SK-N-SH (cell line): ENCODE results near the gene CTBP2. TPM values are rescaled to one million over a fixed set of nuclear protein-coding genes. Genes with fewer than 3 reads are reported as not detected.

ENCODE experiments used
- CTCF ChIA-PET: fragments of 300-600, 350-600 bp; formaldehyde crosslinking; extraction: SDS; loops from one replicate; lab custom pipeline; 2021; lab: Yijun Ruan, JAX
- POLR2A ChIA-PET: fragments of 350-600 bp; sonication (Branson Sonifier 250); formaldehyde crosslinking; extraction: SDS; loops from one replicate; lab custom pipeline; 2020; ENCODE audit warnings: antibody characterized with exemption, inconsistent platforms; lab: Yijun Ruan, JAX
- DNase-seq: peaks from one replicate; pipeline ENCODE4 v3.0.0; 2012
- H2AFZ ChIP-seq: fragments of 200-600 bp; sonication (generic); 2 replicates; pipeline ENCODE4 v1.8.1; 2016; ENCODE audit warnings: antibody characterized with exemption, mild to moderate bottlenecking, low read depth
- H3F3A ChIP-seq: fragments of 200-600 bp; sonication (generic); replicated peaks from 2 replicates; pipeline ENCODE3; 2016; ENCODE audit warnings: antibody characterized with exemption, mild to moderate bottlenecking; ENCODE audit not compliant: insufficient read depth
- H3K27ac ChIP-seq, 2 experiments: fragments of 200-500 bp in 1 of 2; fragments of 200-600 bp in 1 of 2; sonication (Bioruptor generic) in 1 of 2; sonication (generic), shearing (Covaris generic) in 1 of 2; 2 replicates each; pipeline versions ENCODE4 v1.5.1 to v1.6.1; 2014 to 2016; ENCODE audit warnings: low read depth in 2 of 2, inconsistent platforms in 1 of 2, low read length in 1 of 2, mild to moderate bottlenecking in 1 of 2, mixed read lengths in 1 of 2
- H3K27me3 ChIP-seq: fragments of 200-600 bp; sonication (generic), shearing (Covaris generic); 2 replicates; pipeline ENCODE4 v1.6.1; 2016; ENCODE audit warnings: mixed run types; ENCODE audit not compliant: insufficient read depth
- H3K36me3 ChIP-seq, 2 experiments: fragments of 200-500 bp in 1 of 2; fragments of 200-600 bp in 1 of 2; sonication (Bioruptor generic) in 1 of 2; sonication (generic) in 1 of 2; replicated peaks in 1 of 2; 2 replicates each; pipeline versions ENCODE3 to v1.5.1; 2014 to 2016; ENCODE audit warnings: low read length in 1 of 2, mild to moderate bottlenecking in 1 of 2; ENCODE audit not compliant: insufficient read depth in 2 of 2, control insufficient read depth in 1 of 2
- H3K4me1 ChIP-seq, 2 experiments: fragments of 200-500 bp in 1 of 2; fragments of 200-600 bp in 1 of 2; sonication (Bioruptor generic) in 1 of 2; sonication (generic), shearing (Covaris generic) in 1 of 2; 2 replicates each; pipeline versions ENCODE4 v1.5.1 to v1.6.1; 2014 to 2016; ENCODE audit warnings: low read depth in 1 of 2, low read length in 1 of 2, mixed run types in 1 of 2; ENCODE audit not compliant: insufficient read depth in 2 of 2, control insufficient read depth in 1 of 2
- H3K4me2 ChIP-seq: fragments of 200-600 bp; sonication (generic), shearing (Covaris generic); 2 replicates; pipeline ENCODE4 v1.6.1; 2017; ENCODE audit warnings: mixed run types
- H3K4me3 ChIP-seq, 2 experiments: fragments of 200-500 bp in 1 of 2; fragments of 200-600 bp in 1 of 2; sonication (Bioruptor generic) in 1 of 2; sonication (generic), shearing (Covaris generic) in 1 of 2; 2 replicates each; pipeline versions ENCODE4 v1.5.1 to v1.8.1; 2014 to 2016; ENCODE audit warnings: low read depth in 2 of 2, inconsistent platforms in 1 of 2, low read length in 1 of 2, mild to moderate bottlenecking in 1 of 2, mixed read lengths in 1 of 2, moderate library complexity in 1 of 2
- H3K79me2 ChIP-seq: fragments of 200-600 bp; sonication (generic); 2 replicates; pipeline ENCODE4 v1.8.1; 2017; ENCODE audit warnings: mild to moderate bottlenecking; ENCODE audit not compliant: insufficient read depth
- H3K9ac ChIP-seq: fragments of 200-600 bp; sonication (generic); 2 replicates; pipeline ENCODE4 v1.6.1; 2017; ENCODE audit warnings: mixed run types
- H3K9me2 ChIP-seq: fragments of 200-600 bp; sonication (generic); 2 replicates; pipeline ENCODE4 v1.6.1; 2017; ENCODE audit warnings: mixed run types
- H3K9me3 ChIP-seq: fragments of 200-600 bp; sonication (generic); 2 replicates; pipeline ENCODE4 v1.6.1; 2017; ENCODE audit warnings: mixed run types, mild to moderate bottlenecking, moderate library complexity
- H4K20me1 ChIP-seq: fragments of 200-600 bp; sonication (generic); 2 replicates; pipeline ENCODE4 v1.6.1; 2017; ENCODE audit warnings: mild to moderate bottlenecking, mixed run types; ENCODE audit not compliant: insufficient read depth
- CHD2 ChIP-seq: fragments of 150-350 bp; IDR thresholded peaks from 2 replicates; pipeline ENCODE4 v1.6.1; 2018; ENCODE audit warnings: low read length; ENCODE audit not compliant: partially characterized antibody
- CTCF ChIP-seq: fragments of 200-600 bp; sonication (generic); IDR thresholded peaks from 2 replicates; pipeline ENCODE4 v1.6.1; 2017; ENCODE audit warnings: antibody characterized with exemption, mild to moderate bottlenecking, moderate library complexity
- ELF1 ChIP-seq: IDR thresholded peaks from 2 replicates; pipeline ENCODE4 v1.4.0; 2012
- EP300 ChIP-seq, 2 experiments: IDR thresholded peaks; 2 replicates each; pipeline versions ENCODE4 v1.4.0 to v1.6.1; 2012; ENCODE audit warnings: borderline replicate concordance in 1 of 2, low read depth in 1 of 2, low read length in 1 of 2
- EZH2phosphoT487 ChIP-seq: fragments of 200-600 bp; sonication (generic); IDR thresholded peaks from 2 replicates; pipeline ENCODE4 v1.6.1; 2017; ENCODE audit warnings: low read depth, mixed run types, mild to moderate bottlenecking, antibody characterized with exemption, moderate library complexity, borderline replicate concordance
- JUND ChIP-seq: IDR thresholded peaks from 2 replicates; pipeline ENCODE4 v1.4.0; 2012
- MAX ChIP-seq: IDR thresholded peaks from 2 replicates; pipeline ENCODE4 v1.4.0; 2012; ENCODE audit warnings: low read depth
- MEF2A ChIP-seq: IDR thresholded peaks from 2 replicates; pipeline ENCODE4 v1.4.0; 2012; ENCODE audit warnings: low read depth, borderline replicate concordance
- NFIC ChIP-seq: IDR thresholded peaks from 2 replicates; pipeline ENCODE4 v1.4.0; 2012; ENCODE audit warnings: borderline replicate concordance
- NRF1 ChIP-seq: IDR thresholded peaks from 2 replicates; pipeline ENCODE4 v1.6.1; 2012; ENCODE audit warnings: low read depth, mild to moderate bottlenecking, low read length
- POLR2AphosphoS5 ChIP-seq: IDR thresholded peaks from 2 replicates; pipeline ENCODE4 v1.6.1; 2012; ENCODE audit warnings: low read depth, low read length
- REST ChIP-seq: IDR thresholded peaks from 2 replicates; pipeline ENCODE4 v1.6.1; 2012; ENCODE audit warnings: mild to moderate bottlenecking, low read depth, low read length, moderate library complexity
- USF1 ChIP-seq: IDR thresholded peaks from 2 replicates; pipeline ENCODE4 v1.4.0; 2012; ENCODE audit warnings: low read depth, borderline replicate concordance
- USF2 ChIP-seq: fragments of 150-350 bp; IDR thresholded peaks from 2 replicates; pipeline ENCODE4 v1.6.1; 2017; ENCODE audit warnings: antibody characterized with exemption, low read length, low read depth, borderline replicate concordance
- YY1 ChIP-seq: IDR thresholded peaks from 2 replicates; pipeline ENCODE4 v1.4.0; 2012; ENCODE audit warnings: low read depth, mild to moderate bottlenecking
- WGBS: methylation state at CpG from one replicate; pipeline ENCODE4 v1.1.6; 2017; ENCODE audit warnings: low lambda C conversion rate; 5-methylcytosine and 5-hydroxymethylcytosine counted together
- polyA plus RNA-seq, 3 experiments: library from polyadenylated mRNA; depleted of rRNA; stranded (reverse); fragments of >200 nt; gene quantifications; 2 replicates each; pipeline ENCODE4 v1.2.3, GENCODE V29; 2012

The CTBP2 gene
- polyA plus RNA-seq, 1 of the 3 experiments (the other 2 are of a cell fraction), result 69.7 TPM

- 95% methylated on average over 28 of the region's 35 CpGs for WGBS
- H3K27ac ChIP-seq, result peak overlapping the region in 1 of 2 experiments; percentile 47; a peak in 1 of 4 replicates
- H3K27me3 ChIP-seq, result no peaks in the 10 kb centered on the region
- peaks cover 4% of the 10 kb centered on the region; the same call in 1 of the 2 replicates for H3K79me2 ChIP-seq
- TF ChIP-seq CTCF (no peak), USF2 (no peak), NRF1 (no peak), YY1 (no peak), EP300 (IDR thresholded peaks at IDR 0.05; ENCODE audit: borderline replicate concordance in 1 of 2, low read depth in 1 of 2, low read length in 1 of 2) (no peak), JUND (no peak), POLR2AphosphoS5 (no peak), USF1 (no peak), REST (no peak), MAX (no peak), CHD2 (no peak), NFIC (no peak), MEF2A (no peak), ELF1 (no peak), EZH2phosphoT487 (no peak)
- H3K9me3 ChIP-seq, result no peaks in the 10 kb centered on the region
- H3K4me3 ChIP-seq, result no peak overlapping the region
- H3K36me3 ChIP-seq, result peaks cover 12 to 90% of the 10 kb centered on the region in 2 experiments
- H3K9me2 ChIP-seq, result no peaks in the 10 kb centered on the region
- ChIA-PET CTCF (interaction anchor here (0.6 to 4.8 kb wide), 5 partner anchors 32 to 64 kb away, joined by 3 to 30 read pairs (median 3); no protein-coding TSS in a partner anchor), POLR2A (no interaction called here)
- H3K9ac ChIP-seq, result no peak overlapping the region
- H3K4me2 ChIP-seq, result no peak overlapping the region
- H3F3A ChIP-seq, result peaks cover 6% of the 10 kb centered on the region
- DNase-seq, result no peak
- H4K20me1 ChIP-seq, result peaks cover 4% of the 10 kb centered on the region; the same call in 1 of the 2 replicates
- no peak overlapping the region for H2AFZ ChIP-seq
- peaks cover 0 to 50% of the 10 kb centered on the region in 2 experiments; a peak in 1 of 4 replicates for H3K4me1 ChIP-seq
These were observed 162.4 kb downstream of the CTBP2 start for GRCh38 chr10:124997771-124998623.
